GM23338 (cell line): ENCODE measurements around the gene FEV. TPM values are rescaled to one million over a fixed set of nuclear protein-coding genes. Genes with fewer than 3 reads are reported as not detected.
A peak's percentile ranks its signal among the peaks of the same experiment; 100 is the strongest.

Experiments
- ATAC-seq: fragments of 200-7000 bp; cut with Tn5 transposase; 3 replicates; pipeline ENCODE4 v1.9.1; 2020
- DNase-seq: peaks from one replicate; pipeline ENCODE4 v3.0.0-alpha.2; 2015; ENCODE audit warnings: low spot score
- H2AFZ ChIP-seq: fragments of 200-600 bp; sonication (generic); 2 replicates; pipeline ENCODE4 v1.8.0; 2016; ENCODE audit warnings: antibody characterized with exemption, mild to moderate bottlenecking, moderate library complexity
- H3F3A ChIP-seq: fragments of 200-600 bp; sonication (generic); replicated peaks from 2 replicates; pipeline ENCODE4 v1.8.0; 2017; ENCODE audit warnings: antibody characterized with exemption, mixed run types, low read depth
- H3K27ac ChIP-seq: fragments of 200-600 bp; sonication (generic); 2 replicates; pipeline ENCODE4 v1.6.1; 2016; ENCODE audit warnings: low read depth
- H3K27me3 ChIP-seq: fragments of 200-600 bp; sonication (generic); 2 replicates; pipeline ENCODE4 v1.8.0; 2016; ENCODE audit warnings: mild to moderate bottlenecking, mixed run types, moderate library complexity; ENCODE audit not compliant: insufficient read depth
- H3K36me3 ChIP-seq: fragments of 200-600 bp; sonication (generic); 2 replicates; pipeline ENCODE4 v1.8.0; 2016; ENCODE audit warnings: mild to moderate bottlenecking; ENCODE audit not compliant: insufficient read depth
- H3K4me1 ChIP-seq: fragments of 200-600 bp; sonication (generic); 2 replicates; pipeline ENCODE4 v1.8.0; 2016; ENCODE audit warnings: mild to moderate bottlenecking, moderate library complexity; ENCODE audit not compliant: insufficient read depth
- H3K4me2 ChIP-seq: fragments of 200-600 bp; sonication (generic); 2 replicates; pipeline ENCODE4 v1.7.1; 2017; ENCODE audit warnings: mixed run types
- H3K4me3 ChIP-seq: fragments of 200-600 bp; sonication (generic); 2 replicates; pipeline ENCODE4 v1.6.1; 2016; ENCODE audit warnings: mixed run types
- H3K79me2 ChIP-seq: fragments of 200-600 bp; sonication (generic); replicated peaks from 2 replicates; pipeline ENCODE4 v1.8.0; 2017; ENCODE audit warnings: mild to moderate bottlenecking; ENCODE audit not compliant: insufficient read depth
- H3K9me2 ChIP-seq: fragments of 200-600 bp; sonication (generic); 2 replicates; pipeline ENCODE4 v1.8.0; 2017; ENCODE audit not compliant: insufficient read depth
- H4K20me1 ChIP-seq: fragments of 200-600 bp; sonication (generic); replicated peaks from 2 replicates; pipeline ENCODE4 v1.8.0; 2017; ENCODE audit warnings: mild to moderate bottlenecking; ENCODE audit not compliant: insufficient read depth
- H3K27ac Mint-ChIP-seq: 2 replicates; pipeline ENCODE4 v1.8.0; 2020; ENCODE audit warnings: inconsistent platforms, mild to moderate bottlenecking, moderate library complexity, mixed read lengths
- H3K27me3 Mint-ChIP-seq: 3 replicates; pipeline ENCODE4 v1.8.0; 2022; ENCODE audit warnings: low read depth, mild to moderate bottlenecking, moderate library complexity, mixed read lengths, inconsistent platforms; ENCODE audit not compliant: insufficient read depth, poor library complexity
- H3K36me3 Mint-ChIP-seq: 3 replicates; pipeline ENCODE4 v1.8.0; 2021; ENCODE audit warnings: low read depth, mild to moderate bottlenecking, inconsistent platforms, moderate library complexity, mixed read lengths
- H3K4me1 Mint-ChIP-seq: 3 replicates; pipeline ENCODE4 v1.8.0; 2020; ENCODE audit warnings: mild to moderate bottlenecking, inconsistent platforms, mixed read lengths
- H3K4me3 Mint-ChIP-seq: 3 replicates; pipeline ENCODE4 v1.8.0; 2021; ENCODE audit warnings: moderate library complexity, mild to moderate bottlenecking, inconsistent platforms, mixed read lengths
- H3K9me3 Mint-ChIP-seq: 3 replicates; pipeline ENCODE4 v1.8.0; 2020; ENCODE audit warnings: moderate library complexity, mild to moderate bottlenecking, inconsistent platforms, mixed read lengths
- CREB1 ChIP-seq: fragments of 250-450 bp; sonication (Bioruptor Pico); IDR thresholded peaks from 2 replicates; pipeline ENCODE4 v1.5.0; 2020; ENCODE audit warnings: low read depth, mild to moderate bottlenecking, moderate library complexity
- CTCF ChIP-seq, 2 experiments: fragments of 200-600 bp in 1 of 2; sonication (generic) in 1 of 2; conservative IDR thresholded peaks; 2 replicates each; pipeline versions ENCODE4 v1.5.1 to v1.6.1; 2016 to 2017; ENCODE audit warnings: antibody characterized with exemption in 2 of 2, low read depth in 2 of 2, mild to moderate bottlenecking in 2 of 2, moderate library complexity in 1 of 2
- ETS1 ChIP-seq: IDR thresholded peaks from 2 replicates; pipeline ENCODE4 v1.6.1; 2016; ENCODE audit warnings: antibody characterized with exemption
- EZH2 ChIP-seq: fragments of 200-600 bp; sonication (generic); IDR thresholded peaks from one replicate; pipeline ENCODE4 v1.8.0; 2017; ENCODE audit warnings: antibody characterized with exemption, mild to moderate bottlenecking, low read depth; ENCODE audit not compliant: unreplicated experiment
- EZH2phosphoT487 ChIP-seq: fragments of 200-600 bp; sonication (generic); IDR thresholded peaks from one replicate; pipeline ENCODE4 v1.8.1; 2018; ENCODE audit warnings: antibody characterized with exemption; ENCODE audit not compliant: unreplicated experiment
- JUNB ChIP-seq: IDR thresholded peaks from one replicate; pipeline ENCODE4 v1.6.1; 2016; ENCODE audit warnings: antibody characterized with exemption; ENCODE audit not compliant: unreplicated experiment
- NANOG ChIP-seq: IDR thresholded peaks from 2 replicates; pipeline ENCODE4 v1.6.1; 2016; ENCODE audit warnings: antibody characterized with exemption, borderline replicate concordance
- POLR2AphosphoS5 ChIP-seq: IDR thresholded peaks from 2 replicates; pipeline ENCODE4 v1.6.1; 2016; ENCODE audit warnings: antibody characterized with exemption, low read depth
- REST ChIP-seq: IDR thresholded peaks from one replicate; pipeline ENCODE4 v1.6.1; 2018; ENCODE audit warnings: antibody characterized with exemption; ENCODE audit not compliant: unreplicated experiment
- STAT1 ChIP-seq: IDR thresholded peaks from one replicate; pipeline ENCODE4 v1.6.1; 2016; ENCODE audit warnings: antibody characterized with exemption; ENCODE audit not compliant: unreplicated experiment
- ZNF114 ChIP-seq: fragments of 250-450 bp; sonication (Bioruptor Pico); IDR thresholded peaks from 2 replicates; pipeline ENCODE4 v1.5.0; 2020; ENCODE audit warnings: mild to moderate bottlenecking, moderate library complexity
- ZNF331 ChIP-seq: fragments of 250-450 bp; sonication (Bioruptor Pico); IDR thresholded peaks from 2 replicates; pipeline ENCODE4 v1.5.0; 2020; ENCODE audit warnings: low read depth, mild to moderate bottlenecking, moderate library complexity
- polyA plus RNA-seq: library from polyadenylated mRNA; unstranded; fragments of >200 nt; fragmentation: Nextera tagmentation; extraction: Ambion mirVana; gene quantifications from 2 replicates; pipeline ENCODE4 v1.2.1, GENCODE V29; 2016
- total RNA-seq: library from RNA; depleted of rRNA; stranded (reverse); fragments of >200 nt; shearing (Covaris generic); gene quantifications from 2 replicates; pipeline ENCODE4 v1.2.3, GENCODE V29; 2014

FEV gene
- total and polyA plus RNA-seq, 2 experiments from 2014 or later: not detected

- no peaks in the 10 kb centered on the region for H3K79me2 ChIP-seq
- no peaks in the 10 kb centered on the region for H3K36me3 ChIP-seq
- H3K4me2 ChIP-seq: no peak overlapping the region
- H3F3A ChIP-seq: no peaks in the 10 kb centered on the region
- H3K27me3 ChIP-seq: peaks cover 23% of the 10 kb centered on the region
- no peaks in the 10 kb centered on the region; the same call in 2 of the 3 replicates for H3K9me3 Mint-ChIP-seq
- H3K9me2 ChIP-seq: no peaks in the 10 kb centered on the region
- H3K36me3 Mint-ChIP-seq: no peaks in the 10 kb centered on the region
- ATAC-seq: peak; percentile 99
- DNase-seq: peak; percentile 72
- no peaks in the 10 kb centered on the region for H3K4me1 ChIP-seq
- H2AFZ ChIP-seq: no peak overlapping the region
- no peak overlapping the region for H3K4me3 Mint-ChIP-seq
- H4K20me1 ChIP-seq: no peaks in the 10 kb centered on the region
- H3K4me3 ChIP-seq: no peak overlapping the region
- peaks cover 14% of the 10 kb centered on the region for H3K27me3 Mint-ChIP-seq
- no peak overlapping the region for H3K27ac Mint-ChIP-seq
- TF ChIP-seq EZH2 (no peak), CTCF (conservative IDR thresholded peaks at IDR 0.05; ENCODE audit: low read depth in 2 of 2) (peak; percentile 59 to 89)
- H3K27ac ChIP-seq: no peak overlapping the region
- H3K4me1 Mint-ChIP-seq: no peaks in the 10 kb centered on the region
Observed at GRCh38 chr2:219010162-219010756, 25.3 kb upstream of the FEV start.

GRCh38 chr2:219009294-219009693, 24.3 kb upstream of the FEV start:
- no peak overlapping the region for H3K4me2 ChIP-seq
- H3K36me3 ChIP-seq: no peaks in the 10 kb centered on the region
- Mint-ChIP-seq H3K27me3 (peaks cover 21% of the 10 kb centered on the region), H3K4me1 (no peaks in the 10 kb centered on the region), H3K9me3 (no peaks in the 10 kb centered on the region; the same call in 1 of the 3 replicates), H3K36me3 (no peaks in the 10 kb centered on the region), H3K4me3 (no peak overlapping the region), H3K27ac (no peak overlapping the region)
- no peaks in the 10 kb centered on the region for H3K9me2 ChIP-seq
- no peak overlapping the region for H3K4me3 ChIP-seq
- H3K27me3 ChIP-seq: peaks cover 33% of the 10 kb centered on the region
- no peak overlapping the region for H3K27ac ChIP-seq
- H3F3A ChIP-seq: no peaks in the 10 kb centered on the region
- no peak overlapping the region for H2AFZ ChIP-seq
- H3K79me2 ChIP-seq: no peaks in the 10 kb centered on the region
- DNase-seq (no peak), ATAC-seq (no peak)
- no peaks in the 10 kb centered on the region for H3K4me1 ChIP-seq
- no peaks in the 10 kb centered on the region for H4K20me1 ChIP-seq
- TF ChIP-seq REST (no peak), ZNF331 (CRISPR knock-in tag) (no peak), NANOG (no peak), CREB1 (no peak), STAT1 (no peak), CTCF (conservative IDR thresholded peaks at IDR 0.05; ENCODE audit: low read depth in 2 of 2) (no peak), EZH2phosphoT487 (no peak), JUNB (no peak), ETS1 (no peak), ZNF114 (CRISPR knock-in tag) (no peak), POLR2AphosphoS5 (no peak), EZH2 (no peak)
